CD4-positive, CD25-positive, alpha-beta regulatory T cell (primary cell): ENCODE results near the gene PNMA8C. TPM values are rescaled to one million over a fixed set of nuclear protein-coding genes. Genes with fewer than 3 reads are reported as not detected.

ENCODE experiments used
- ATAC-seq, 2 donors: fragments of 150-1000 bp; cut with Tn5 transposase; one replicate each; pipeline ENCODE4 v1.10.0; 2021; ENCODE audit warnings: low read depth in 2 of 2, moderate number of reproducible peaks in 2 of 2, moderate library complexity in 1 of 2
- DNase-seq, 3 donors: peaks; one replicate each; pipeline versions ENCODE4 v3.0.0 to v3.0.0-alpha.2; 2012 to 2022; ENCODE audit warnings: mixed read lengths in 1 of 3
- H3K27ac ChIP-seq: one replicate; pipeline ENCODE4 v1.7.0; 2013; ENCODE audit warnings: mild to moderate bottlenecking, low read length; ENCODE audit not compliant: insufficient read depth, poor library complexity, severe bottlenecking
- H3K27me3 ChIP-seq: one replicate; pipeline ENCODE4 v1.7.0; 2013; ENCODE audit warnings: low read length; ENCODE audit not compliant: control insufficient read depth, insufficient read depth
- H3K36me3 ChIP-seq: one replicate; pipeline ENCODE4 v1.7.0; 2013; ENCODE audit warnings: mild to moderate bottlenecking, low read length, moderate library complexity; ENCODE audit not compliant: control insufficient read depth, insufficient read depth
- H3K4me1 ChIP-seq: 2 replicates; pipeline ENCODE4 v1.7.0; 2013; ENCODE audit warnings: mild to moderate bottlenecking, low read length; ENCODE audit not compliant: insufficient read depth, control insufficient read depth, poor library complexity, severe bottlenecking
- H3K4me3 ChIP-seq: one replicate; pipeline ENCODE4 v1.7.0; 2013; ENCODE audit warnings: low read depth, mild to moderate bottlenecking, low read length, moderate library complexity
- H3K9me3 ChIP-seq, 2 experiments: 1 replicate in 1 of 2; 2 replicates in 1 of 2; pipeline ENCODE4 v1.7.0; 2013; ENCODE audit warnings: low read length in 2 of 2, mild to moderate bottlenecking in 1 of 2, moderate library complexity in 1 of 2; ENCODE audit not compliant: control insufficient read depth in 2 of 2
- H3K27ac Mint-ChIP-seq, 3 donors: one replicate each; pipeline ENCODE4 v1.8.0; 2020 to 2022; ENCODE audit warnings: mild to moderate bottlenecking in 3 of 3, mixed read lengths in 3 of 3, moderate library complexity in 2 of 3
- H3K27me3 Mint-ChIP-seq: one replicate; pipeline ENCODE4 v1.8.0; 2022; ENCODE audit warnings: mild to moderate bottlenecking, mixed read lengths
- H3K36me3 Mint-ChIP-seq: one replicate; pipeline ENCODE4 v1.8.0; 2020; ENCODE audit warnings: mixed read lengths
- H3K4me1 Mint-ChIP-seq, 4 donors: one replicate each; pipeline ENCODE4 v1.8.0; 2020 to 2022; ENCODE audit warnings: mixed read lengths in 4 of 4, mild to moderate bottlenecking in 1 of 4
- H3K4me3 Mint-ChIP-seq, 4 donors: one replicate each; pipeline ENCODE4 v1.8.0; 2020 to 2022; ENCODE audit warnings: mild to moderate bottlenecking in 4 of 4, mixed read lengths in 4 of 4, moderate library complexity in 3 of 4
- H3K9me3 Mint-ChIP-seq, 7 donors: one replicate each; pipeline ENCODE4 v1.8.0; 2020 to 2022; ENCODE audit warnings: mixed read lengths in 7 of 7, mild to moderate bottlenecking in 3 of 7, moderate library complexity in 2 of 7
- polyA plus RNA-seq, 4 donors: library from polyadenylated mRNA; unstranded; fragments of 300-500 nt; fragmentation: Illumina TruSeq; gene quantifications; one replicate each; pipeline ENCODE4 v1.2.3, GENCODE V29; 2021
- total RNA-seq: library from RNA; stranded (reverse); gene quantifications from one replicate; pipeline ENCODE4 v1.2.3, GENCODE V29; 2022

PNMA8C gene
- total and polyA plus RNA-seq, 5 donors from 2014 or later: not detected

DNA sequence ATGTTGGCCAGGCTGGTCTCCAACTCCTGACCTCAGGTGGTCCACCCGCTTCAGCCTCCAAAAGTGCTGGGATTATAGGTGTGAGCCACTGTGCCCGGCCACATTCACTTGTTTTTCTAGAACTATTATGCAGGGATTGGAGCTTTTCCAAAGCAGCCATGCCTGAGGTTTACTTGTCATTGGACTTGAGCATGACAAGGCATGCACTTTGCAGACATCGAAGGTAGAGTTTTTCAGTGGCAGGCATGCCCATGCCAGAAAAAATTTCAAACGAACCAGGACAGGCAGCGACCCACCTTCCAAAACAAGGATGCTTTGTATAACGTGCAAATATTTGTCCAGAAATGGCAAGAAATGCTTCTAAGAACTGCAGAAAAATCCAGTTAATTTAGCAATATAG lies 24.9 kb upstream of the PNMA8C start:
- Mint-ChIP-seq H3K36me3 (peaks cover 6% of the 10 kb centered on the region), H3K9me3 (peaks cover 0 to 9% (median 2%) of the 10 kb centered on the region in 7 donors), H3K4me1 (no peaks in the 10 kb centered on the region), H3K27ac (no peak overlapping the region), H3K27me3 (peaks cover 33% of the 10 kb centered on the region), H3K4me3 (no peak overlapping the region)
- H3K27me3 ChIP-seq: no peaks in the 10 kb centered on the region
- H3K4me1 ChIP-seq: no peaks in the 10 kb centered on the region
- ATAC-seq (no peak), DNase-seq (no peak)
- H3K36me3 ChIP-seq: no peaks in the 10 kb centered on the region
- no peak overlapping the region for H3K27ac ChIP-seq
- H3K9me3 ChIP-seq: peaks cover 0 to 2% of the 10 kb centered on the region in 2 experiments
- no peak overlapping the region for H3K4me3 ChIP-seq

DNA sequence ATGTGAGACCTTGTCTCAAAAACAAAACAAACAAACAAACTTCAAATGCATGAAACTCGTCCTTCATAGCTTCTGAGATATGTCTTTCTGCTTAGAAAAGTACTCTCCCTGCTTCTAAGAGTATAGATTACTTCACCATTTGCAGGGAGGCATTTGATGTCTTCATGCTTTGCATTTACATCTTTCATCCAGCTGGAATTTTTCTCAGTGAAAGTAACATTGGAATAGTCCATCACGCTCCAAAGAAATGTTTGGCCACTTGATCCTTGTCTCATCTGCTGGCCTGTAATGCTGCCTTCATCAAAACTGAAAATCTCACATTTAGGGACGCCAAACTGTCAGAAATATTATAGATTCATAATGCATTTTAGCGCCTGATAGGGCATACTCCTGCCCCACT lies 23.4 kb upstream of the PNMA8C start:
- H3K4me1 ChIP-seq: no peaks in the 10 kb centered on the region
- no peak overlapping the region for H3K27ac ChIP-seq
- Mint-ChIP-seq H3K9me3 (peaks cover 0 to 9% (median 2%) of the 10 kb centered on the region in 7 donors), H3K4me1 (no peaks in the 10 kb centered on the region), H3K4me3 (no peak overlapping the region), H3K27ac (no peak overlapping the region), H3K27me3 (peaks cover 33% of the 10 kb centered on the region), H3K36me3 (peaks cover 6% of the 10 kb centered on the region)
- H3K36me3 ChIP-seq: no peaks in the 10 kb centered on the region
- no peaks in the 10 kb centered on the region for H3K27me3 ChIP-seq
- peaks cover 0 to 2% of the 10 kb centered on the region in 2 experiments for H3K9me3 ChIP-seq
- no peak overlapping the region for H3K4me3 ChIP-seq
- no peak for ATAC-seq
- no peak for DNase-seq

DNA sequence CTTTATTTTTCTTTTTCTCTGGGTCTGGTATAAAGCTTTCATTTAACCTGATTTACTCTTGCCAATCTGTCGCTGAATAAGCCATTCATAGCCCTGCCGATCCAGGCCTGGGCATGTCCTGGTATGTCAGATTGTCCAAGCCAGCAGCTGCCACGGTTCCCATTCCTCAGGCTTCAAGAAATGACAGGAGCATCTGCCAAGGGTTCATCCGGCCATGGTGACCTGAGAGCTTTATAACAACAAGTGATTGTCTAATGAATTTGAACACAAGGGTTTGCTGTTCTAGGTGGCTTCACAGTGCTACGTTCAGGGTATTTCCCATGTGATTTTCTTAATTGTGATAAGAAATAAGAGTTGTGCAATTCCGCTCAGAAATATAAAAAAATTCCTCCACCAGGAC lies 22.6 kb upstream of the PNMA8C start:
- no peak for ATAC-seq

DNA sequence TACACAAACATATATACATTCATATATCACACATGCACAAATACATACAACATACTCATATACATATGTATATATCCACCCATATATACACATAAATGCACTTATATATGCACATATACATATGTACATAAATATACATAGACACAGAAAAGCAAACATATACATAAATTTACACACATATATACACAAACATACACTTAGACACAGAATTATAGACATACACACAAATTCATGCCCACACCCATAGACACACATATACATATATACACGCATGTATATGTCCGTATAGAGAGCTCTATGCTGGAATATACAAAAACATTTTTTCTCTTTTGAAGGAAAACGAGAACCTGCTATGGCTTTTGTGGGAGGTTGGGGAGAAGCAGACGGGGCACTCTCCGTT lies 22.0 kb upstream of the PNMA8C start:
- Mint-ChIP-seq H3K4me3 (no peak overlapping the region), H3K9me3 (peaks cover 0 to 9% (median 2%) of the 10 kb centered on the region in 7 donors), H3K27me3 (peaks cover 25% of the 10 kb centered on the region), H3K36me3 (peaks cover 6% of the 10 kb centered on the region), H3K27ac (no peak overlapping the region), H3K4me1 (no peaks in the 10 kb centered on the region)
- DNase-seq (no peak), ATAC-seq (no peak)
- Histone ChIP-seq H3K27ac (no peak overlapping the region), H3K4me3 (no peak overlapping the region), H3K9me3 (peaks cover 0 to 2% of the 10 kb centered on the region in 2 experiments), H3K27me3 (no peaks in the 10 kb centered on the region), H3K36me3 (no peaks in the 10 kb centered on the region), H3K4me1 (no peaks in the 10 kb centered on the region)

More for the DNA sequence above, 22.6 kb upstream of the PNMA8C start:
- H3K9me3 ChIP-seq: peaks cover 0 to 2% of the 10 kb centered on the region in 2 experiments
- Mint-ChIP-seq H3K27ac (no peak overlapping the region), H3K4me1 (no peaks in the 10 kb centered on the region), H3K4me3 (no peak overlapping the region), H3K27me3 (peaks cover 31% of the 10 kb centered on the region), H3K9me3 (peaks cover 0 to 9% (median 2%) of the 10 kb centered on the region in 7 donors), H3K36me3 (peaks cover 6% of the 10 kb centered on the region)
- H3K36me3 ChIP-seq: no peaks in the 10 kb centered on the region
- no peak overlapping the region for H3K4me3 ChIP-seq
- no peak for DNase-seq
- no peaks in the 10 kb centered on the region for H3K27me3 ChIP-seq
- no peaks in the 10 kb centered on the region for H3K4me1 ChIP-seq
- H3K27ac ChIP-seq: no peak overlapping the region

DNA sequence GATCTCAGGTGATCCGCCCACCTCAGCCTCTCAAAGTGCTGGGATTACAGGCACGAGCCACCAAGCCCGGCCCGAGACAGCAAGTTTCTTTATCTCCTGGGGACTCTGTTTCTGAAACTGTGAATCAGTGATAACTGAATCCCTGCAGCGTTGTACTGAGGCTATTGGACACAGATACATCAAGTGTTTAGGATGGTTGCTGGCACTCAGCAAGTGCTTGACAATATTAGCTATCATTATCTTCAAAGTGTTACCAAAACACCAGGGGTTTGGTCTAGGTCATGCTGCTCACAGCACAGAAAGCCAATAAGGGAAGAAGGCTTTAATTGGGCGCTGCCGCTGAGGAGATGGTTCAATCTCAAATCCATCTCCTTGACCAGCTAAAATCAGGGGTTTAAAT lies 20.5 kb upstream of the PNMA8C start:
- no peak overlapping the region for H3K4me3 Mint-ChIP-seq
- H3K36me3 Mint-ChIP-seq: peaks cover 6% of the 10 kb centered on the region
- ATAC-seq: no peak
- no peak for DNase-seq
- H3K27me3 Mint-ChIP-seq: peaks cover 19% of the 10 kb centered on the region
- no peak overlapping the region for H3K27ac Mint-ChIP-seq
- no peak overlapping the region for H3K27ac ChIP-seq
- H3K9me3 Mint-ChIP-seq: peaks cover 0 to 9% (median 2%) of the 10 kb centered on the region in 7 donors
- no peaks in the 10 kb centered on the region for H3K36me3 ChIP-seq
- H3K4me3 ChIP-seq: no peak overlapping the region
- H3K9me3 ChIP-seq: peaks cover 0 to 2% of the 10 kb centered on the region in 2 experiments
- no peaks in the 10 kb centered on the region for H3K4me1 ChIP-seq
- no peaks in the 10 kb centered on the region for H3K4me1 Mint-ChIP-seq
- H3K27me3 ChIP-seq: no peaks in the 10 kb centered on the region

DNA sequence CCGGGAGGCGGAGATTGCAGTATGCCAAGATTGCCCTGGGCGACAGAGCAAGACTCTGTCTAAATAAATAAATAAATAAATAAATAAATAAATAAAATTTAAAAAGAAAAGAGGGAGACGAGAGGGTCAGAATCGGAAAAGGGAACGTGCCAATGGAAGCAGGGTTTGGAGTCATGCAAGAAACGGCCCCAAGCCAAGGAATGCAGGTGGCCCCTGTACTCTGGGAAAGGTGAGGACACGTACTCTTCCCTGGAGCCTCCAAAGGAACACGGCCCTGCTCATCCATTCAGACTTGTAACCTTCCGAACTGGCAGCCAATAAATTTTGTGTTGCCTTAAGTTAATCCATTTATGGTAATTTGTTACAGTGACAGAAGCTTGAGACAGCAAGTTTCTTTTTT lies 19.9 kb upstream of the PNMA8C start:
- no peak overlapping the region for H3K27ac Mint-ChIP-seq
- H3K4me3 ChIP-seq: no peak overlapping the region
- H3K9me3 ChIP-seq: peaks cover 0 to 2% of the 10 kb centered on the region in 2 experiments
- H3K27me3 ChIP-seq: no peaks in the 10 kb centered on the region
- ATAC-seq: no peak
- DNase-seq: no peak
- H3K9me3 Mint-ChIP-seq: peaks cover 0 to 9% (median 2%) of the 10 kb centered on the region in 7 donors
- no peak overlapping the region for H3K27ac ChIP-seq
- H3K4me1 Mint-ChIP-seq: no peaks in the 10 kb centered on the region
- H3K27me3 Mint-ChIP-seq: peaks cover 19% of the 10 kb centered on the region
- no peaks in the 10 kb centered on the region for H3K4me1 ChIP-seq
- peaks cover 6% of the 10 kb centered on the region for H3K36me3 Mint-ChIP-seq
- no peaks in the 10 kb centered on the region for H3K36me3 ChIP-seq
- no peak overlapping the region for H3K4me3 Mint-ChIP-seq

DNA sequence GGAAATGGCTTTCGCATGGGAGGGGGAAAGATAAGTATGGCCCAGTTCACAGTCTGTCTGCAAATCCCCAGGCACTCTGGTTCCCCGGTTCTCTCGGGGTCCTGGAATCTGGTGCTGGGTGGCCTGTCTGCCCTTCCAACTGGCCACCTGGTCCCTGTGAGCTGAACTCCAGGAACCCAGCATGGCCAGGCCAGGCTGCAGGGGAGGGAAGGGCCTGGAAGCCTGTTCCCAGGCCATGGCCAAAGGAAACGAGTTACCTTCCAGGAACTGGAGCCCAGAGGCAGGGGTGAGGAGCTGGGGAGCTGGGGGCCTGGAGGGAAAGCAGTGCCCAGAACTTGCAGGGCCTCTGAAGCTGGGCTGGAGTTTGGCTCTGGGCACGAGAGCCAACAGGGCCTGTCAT lies 19.1 kb upstream of the PNMA8C start:
- no peaks in the 10 kb centered on the region for H3K4me1 ChIP-seq
- H3K4me3 ChIP-seq: no peak overlapping the region
- no peak for ATAC-seq
- DNase-seq: no peak
- peaks cover 0 to 9% (median 2%) of the 10 kb centered on the region in 7 donors for H3K9me3 Mint-ChIP-seq
- H3K27me3 Mint-ChIP-seq: peaks cover 19% of the 10 kb centered on the region
- H3K36me3 Mint-ChIP-seq: peaks cover 6% of the 10 kb centered on the region
- no peaks in the 10 kb centered on the region for H3K36me3 ChIP-seq
- H3K4me3 Mint-ChIP-seq: peak overlapping the region in 1 of 4 donors; percentile 29
- H3K9me3 ChIP-seq: peaks cover 0 to 2% of the 10 kb centered on the region in 2 experiments
- H3K27me3 ChIP-seq: no peaks in the 10 kb centered on the region
- no peak overlapping the region for H3K27ac ChIP-seq
- H3K27ac Mint-ChIP-seq: no peak overlapping the region
- peaks cover 0 to 4% (median 2%) of the 10 kb centered on the region in 4 donors for H3K4me1 Mint-ChIP-seq

DNA sequence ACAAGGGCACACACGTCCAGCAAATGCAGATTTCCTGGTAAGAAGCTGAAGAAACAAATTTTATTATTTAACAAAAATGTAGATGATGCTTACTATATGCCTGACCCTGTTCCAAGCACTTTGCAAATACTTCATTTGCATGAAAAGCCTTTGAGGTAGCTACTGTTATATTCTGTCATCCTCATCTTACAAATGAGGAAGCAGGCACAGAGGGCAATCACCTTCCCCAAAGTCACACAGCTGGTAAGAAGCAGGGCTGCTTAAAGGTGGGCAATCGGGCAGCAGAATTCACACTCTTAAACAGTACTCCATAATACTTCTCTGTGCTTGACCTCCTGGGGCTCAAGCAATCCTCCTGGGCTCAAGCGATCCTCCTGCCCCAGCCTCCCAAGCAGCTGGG lies 18.3 kb upstream of the PNMA8C start:
- peaks cover 6% of the 10 kb centered on the region for H3K36me3 Mint-ChIP-seq

More for the DNA sequence above, 18.3 kb upstream of the PNMA8C start:
- ATAC-seq: no peak
- Mint-ChIP-seq H3K4me1 (peaks cover 0 to 4% (median 2%) of the 10 kb centered on the region in 4 donors), H3K27ac (no peak overlapping the region), H3K4me3 (no peak overlapping the region), H3K27me3 (peaks cover 15% of the 10 kb centered on the region), H3K9me3 (peaks cover 0 to 9% (median 2%) of the 10 kb centered on the region in 7 donors)
- Histone ChIP-seq H3K4me1 (no peaks in the 10 kb centered on the region), H3K27ac (no peak overlapping the region), H3K9me3 (peaks cover 0 to 2% of the 10 kb centered on the region in 2 experiments), H3K27me3 (no peaks in the 10 kb centered on the region), H3K36me3 (no peaks in the 10 kb centered on the region), H3K4me3 (no peak overlapping the region)
- DNase-seq: no peak
